ENCODE data around the gene CNTN5.

The CNTN5 gene

DNA sequence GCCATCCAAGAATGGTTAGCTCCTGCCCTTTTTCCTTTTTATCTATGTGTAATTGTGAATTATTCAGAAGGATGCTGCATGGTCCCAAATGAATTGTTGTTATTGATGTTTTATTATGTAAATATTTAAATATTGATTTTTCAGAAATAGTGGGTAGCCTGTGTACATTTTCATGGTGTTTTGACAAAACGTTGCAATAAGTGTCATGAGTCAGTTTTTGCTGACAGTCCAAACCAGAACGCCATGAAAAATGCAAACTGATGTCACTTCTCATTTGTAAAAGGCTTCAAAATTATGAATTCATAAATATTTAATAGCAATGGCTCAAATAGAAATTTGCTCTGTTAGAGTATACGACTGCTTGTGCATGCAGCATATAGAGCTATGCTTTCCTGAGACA is 422.5 kb downstream of the CNTN5 start:
- no peak for DNase-seq
- intact Hi-C loops (cut with DNase I): no loop called here

DNA sequence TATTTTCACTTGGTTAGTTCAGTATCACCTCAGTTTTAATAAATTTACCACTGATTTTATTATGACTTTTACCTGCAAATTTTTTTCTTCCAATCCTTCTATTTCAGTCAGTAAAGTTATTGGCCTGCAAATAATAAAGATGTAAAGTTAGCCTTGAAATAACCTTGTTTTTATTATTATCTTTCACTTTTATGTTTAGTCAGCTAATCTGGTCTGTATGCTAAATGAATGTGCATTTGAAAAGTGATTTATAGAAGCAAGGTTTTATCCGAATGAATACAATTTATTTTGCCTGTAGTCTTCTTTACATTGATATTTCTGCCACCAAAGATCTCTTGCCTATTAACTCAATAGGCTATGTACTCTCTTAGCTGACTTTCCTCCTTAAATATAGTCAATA is 425.7 kb downstream of the CNTN5 start:
- intact Hi-C loops (cut with DNase I): no loop called here
- no peak for DNase-seq

DNA sequence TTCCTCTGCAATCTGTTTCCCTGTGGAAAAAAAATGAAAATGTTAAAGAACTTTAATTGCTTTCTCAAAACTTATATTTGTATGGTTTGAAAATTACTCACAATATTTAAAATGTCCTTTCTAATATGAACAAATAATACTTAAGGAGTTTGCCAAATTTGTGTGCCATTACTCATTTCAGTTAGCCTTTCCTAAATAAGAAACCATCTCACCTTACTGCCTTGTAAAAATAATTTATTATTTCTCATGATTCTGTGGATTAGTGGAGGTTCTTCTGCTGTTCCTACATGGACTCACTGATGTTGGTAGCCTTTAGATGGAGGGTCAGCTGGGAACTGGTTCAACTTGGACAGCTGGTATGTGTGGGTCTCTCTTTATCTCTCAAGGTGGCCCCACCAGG is 428.6 kb downstream of the CNTN5 start:
- no peak for DNase-seq
- intact Hi-C loops (cut with DNase I): no loop called here

DNA sequence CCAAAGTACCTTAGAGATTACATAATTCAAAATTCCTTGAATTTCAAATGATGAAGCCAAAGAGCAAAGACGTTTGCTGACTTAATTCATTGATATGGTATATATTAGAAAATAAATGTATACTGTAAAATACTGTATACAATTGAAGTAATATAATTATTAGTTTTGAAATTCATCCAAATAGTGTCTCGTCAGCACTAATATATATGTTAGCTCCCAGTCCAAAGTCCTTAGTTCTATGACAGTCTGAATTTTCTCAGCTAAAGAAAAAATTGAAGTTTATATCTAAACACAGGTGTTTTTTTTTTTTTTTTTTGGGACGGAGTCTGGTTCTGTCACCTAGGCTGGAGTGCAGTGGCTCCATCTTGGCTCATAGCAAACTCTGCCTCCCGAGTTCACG is 431.3 kb downstream of the CNTN5 start:
- no peak for DNase-seq
- intact Hi-C loops (cut with DNase I): no loop called here

GRCh38 chr11:99461913-99462312 is 441.2 kb downstream of the CNTN5 start:
- DNase-seq: no peak
- intact Hi-C loops (cut with DNase I): no loop called here

DNA sequence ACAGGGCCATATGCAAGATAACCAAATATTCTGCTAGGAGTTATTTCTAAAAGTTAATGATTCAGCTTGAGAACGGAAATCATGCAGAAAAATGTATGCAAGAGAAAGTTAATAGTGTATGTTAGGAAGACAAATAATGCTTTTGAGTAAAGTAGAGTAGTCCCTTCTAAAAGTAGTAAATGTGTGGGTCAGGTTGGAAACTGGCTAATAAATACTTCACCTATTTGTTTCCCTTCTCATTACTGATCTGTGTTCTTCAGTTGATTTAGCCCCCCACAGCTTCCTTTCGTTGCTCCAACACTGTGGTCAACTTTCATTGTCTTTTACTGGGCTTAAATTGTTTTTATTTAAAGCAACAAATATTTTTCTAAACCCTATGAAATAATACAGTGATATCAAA is 444.2 kb downstream of the CNTN5 start:
- intact Hi-C loops (cut with DNase I): no loop called here
- no peak for DNase-seq

DNA sequence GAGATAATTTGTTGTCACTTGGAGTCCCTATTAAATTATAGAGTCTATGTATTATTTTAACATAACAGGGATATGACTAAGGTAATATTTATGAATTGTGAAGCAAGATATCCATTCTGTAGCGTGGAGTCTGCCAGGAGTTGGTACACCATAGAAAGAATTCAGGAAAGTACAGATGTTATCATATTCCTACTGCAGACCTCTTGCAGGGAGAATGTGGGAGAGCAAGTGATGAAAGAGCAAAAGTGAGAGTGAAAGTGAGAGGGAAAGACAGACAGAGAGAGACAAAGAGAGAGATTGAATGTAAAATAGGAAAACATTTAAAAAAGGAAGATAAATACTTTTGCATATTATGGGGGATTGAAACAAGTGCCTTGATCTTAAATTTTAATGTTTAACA is 468.8 kb downstream of the CNTN5 start:
- no peak for DNase-seq
- intact Hi-C loops (cut with DNase I): no loop called here

DNA sequence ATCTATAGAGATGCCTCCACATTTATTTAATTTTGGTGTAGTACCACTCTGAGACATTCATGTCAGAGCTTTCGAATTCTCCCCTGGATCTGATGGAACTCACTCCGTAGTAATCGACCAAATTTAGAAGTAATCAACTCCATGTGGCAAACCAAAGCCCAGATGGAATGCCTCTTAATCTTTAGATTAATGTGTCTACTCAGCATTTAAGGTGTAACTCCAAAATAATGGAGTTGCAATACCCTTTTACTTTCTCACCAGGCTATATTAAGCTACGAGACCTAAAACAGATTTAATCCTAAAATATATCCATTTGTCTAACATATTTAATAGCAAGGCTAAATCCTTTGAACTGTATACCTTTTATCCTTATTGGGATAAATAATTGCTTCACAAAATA is 473.3 kb downstream of the CNTN5 start:
- intact Hi-C loops (cut with DNase I): no loop called here
- no peak for DNase-seq

DNA sequence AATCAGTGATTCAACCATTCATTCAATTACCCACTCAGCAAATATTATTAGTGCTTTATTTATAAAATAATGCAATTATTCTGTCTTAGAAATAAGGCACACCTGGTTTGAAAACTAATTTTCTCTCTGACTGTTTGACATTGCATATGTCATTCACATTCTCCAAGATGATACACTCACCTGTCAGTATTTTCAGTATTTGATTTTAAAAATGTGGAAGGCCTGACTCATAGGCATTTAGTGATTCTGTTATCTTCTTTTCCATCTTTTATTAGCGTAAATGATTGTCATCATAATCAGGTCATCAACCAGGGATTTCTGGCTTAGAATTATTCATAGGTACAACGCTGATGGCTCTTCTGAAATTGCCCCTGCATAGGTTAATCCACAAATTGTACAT is 480.9 kb downstream of the CNTN5 start:
- DNase-seq: no peak

DNA sequence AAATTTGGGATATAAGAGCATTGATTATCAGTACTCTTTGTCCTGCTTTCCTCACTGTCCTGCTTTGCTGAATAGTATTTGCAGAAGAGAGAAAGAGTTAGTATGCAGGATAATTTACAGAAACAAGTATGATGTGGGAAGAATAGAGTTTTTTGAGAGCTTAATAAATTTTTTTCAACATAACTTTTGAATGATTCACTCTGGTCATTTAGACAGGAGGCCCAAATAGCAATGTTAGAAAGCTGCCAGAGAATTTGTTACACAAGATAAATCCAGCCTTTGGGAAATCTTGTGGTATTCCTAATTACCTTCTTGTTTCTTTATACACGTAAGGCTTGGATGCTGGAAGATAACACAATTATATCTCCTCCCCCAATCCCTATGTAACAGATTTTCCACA is 484.6 kb downstream of the CNTN5 start:
- intact Hi-C loops (cut with DNase I): no loop called here
- DNase-seq: no peak

More for the DNA sequence above, 480.9 kb downstream of the CNTN5 start:
- intact Hi-C loops (cut with DNase I): no loop called here

GRCh38 chr11:99505831-99506230 is 485.1 kb downstream of the CNTN5 start:
- intact Hi-C loops (cut with DNase I): no loop called here
- DNase-seq: no peak

DNA sequence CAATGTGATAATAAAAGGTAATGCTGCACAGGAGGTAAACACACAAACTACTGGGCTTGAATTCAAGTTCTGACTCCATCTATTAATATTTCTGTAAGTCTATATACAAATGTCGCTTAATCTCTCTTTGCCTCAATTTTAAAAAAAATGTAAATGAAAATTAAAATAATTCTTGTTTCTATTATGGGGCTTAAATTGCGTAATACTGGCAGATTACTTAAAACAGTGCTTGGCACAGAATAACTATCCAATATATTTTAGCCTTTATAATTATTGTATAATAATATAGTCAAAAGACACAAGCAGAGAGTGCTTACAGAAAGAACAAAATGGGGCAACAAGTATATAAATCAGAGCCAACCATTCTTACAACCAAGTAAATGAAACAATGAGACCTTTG is 489.1 kb downstream of the CNTN5 start:
- intact Hi-C loops (cut with DNase I): no loop called here
- DNase-seq: no peak

DNA sequence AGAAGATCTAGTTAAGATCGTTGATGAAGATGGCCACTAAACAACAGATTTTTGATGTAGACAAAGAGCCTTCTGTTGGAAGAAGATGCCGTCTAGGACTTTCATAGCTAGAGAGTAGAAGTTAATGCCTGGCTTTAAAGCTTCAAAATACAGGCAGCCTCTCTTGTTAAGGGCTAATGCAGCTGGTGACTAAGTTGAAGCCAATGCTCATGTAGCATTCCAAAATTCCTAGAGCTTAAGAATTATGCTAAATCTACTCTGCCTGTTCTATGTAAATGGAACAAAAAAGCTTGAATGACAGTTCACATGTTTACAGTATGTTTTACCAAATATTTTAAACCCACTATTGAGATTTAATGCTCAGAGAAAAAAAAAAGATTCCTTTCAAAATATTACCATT is 492.6 kb downstream of the CNTN5 start:
- DNase-seq: no peak
- intact Hi-C loops (cut with DNase I): no loop called here

DNA sequence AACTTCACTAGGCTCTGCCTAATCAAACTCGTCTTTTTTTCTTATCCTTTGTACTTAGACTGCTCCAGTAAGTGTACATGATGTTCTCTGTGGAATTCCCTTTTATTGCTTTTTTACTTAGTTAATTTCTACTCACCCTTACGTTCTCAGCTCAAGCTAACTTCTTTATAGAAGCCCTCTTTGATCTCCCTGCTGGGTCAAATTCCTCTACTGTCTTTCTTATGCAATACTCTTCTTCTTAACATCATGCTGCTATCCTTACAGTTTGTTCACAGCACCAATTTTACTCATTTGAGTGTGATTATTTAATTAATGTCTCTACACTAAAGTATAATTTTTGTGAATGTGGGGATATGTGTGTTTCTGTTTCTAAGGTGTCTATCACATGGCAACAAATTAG is 498.3 kb downstream of the CNTN5 start:
- intact Hi-C loops (cut with DNase I): no loop called here
- DNase-seq: no peak

GRCh38 chr11:99522467-99523173 is 501.9 kb downstream of the CNTN5 start:
- intact Hi-C loops (cut with DNase I): no loop called here

GRCh38 chr11:99531468-99531867 is 510.7 kb downstream of the CNTN5 start:
- intact Hi-C loops (cut with DNase I): no loop called here
- no peak for DNase-seq

More at GRCh38 chr11:99522467-99523173, 501.9 kb downstream of the CNTN5 start:
- DNase-seq: no peak

- DNase-seq: no peak
- intact Hi-C loops (cut with DNase I): no loop called here
These were observed 514.1 kb downstream of the CNTN5 start for GRCh38 chr11:99534812-99535211.

DNA sequence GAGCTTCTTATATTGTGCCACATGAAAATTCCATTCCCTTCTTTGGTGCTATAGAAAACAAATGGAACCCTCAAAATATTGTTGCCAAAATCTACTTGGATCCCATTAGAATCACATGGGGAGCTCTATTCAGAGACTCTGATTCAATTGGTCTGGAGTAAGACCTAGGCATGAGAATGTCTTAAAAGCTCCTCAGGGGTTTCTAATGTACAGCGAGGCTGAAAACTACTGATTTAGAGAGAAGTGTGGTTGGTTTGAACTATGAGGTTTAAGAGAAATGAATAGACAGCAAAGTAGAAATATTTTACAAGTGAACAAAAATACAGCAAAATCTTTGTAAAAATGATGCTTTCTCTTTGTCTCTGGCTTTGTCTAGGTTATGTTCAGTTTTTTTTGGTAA is 514.7 kb downstream of the CNTN5 start:
- DNase-seq: no peak
- intact Hi-C loops (cut with DNase I): no loop called here

GRCh38 chr11:99535819-99536218 is 515.1 kb downstream of the CNTN5 start:
- intact Hi-C loops (cut with DNase I): no loop called here
- DNase-seq: no peak

- intact Hi-C loops (cut with DNase I): no loop called here
- DNase-seq: no peak
These were observed 516.9 kb downstream of the CNTN5 start for GRCh38 chr11:99537681-99538080.

GRCh38 chr11:99545616-99546015 is 524.9 kb downstream of the CNTN5 start:
- intact Hi-C loops (cut with DNase I): no loop called here
- DNase-seq: no peak

DNA sequence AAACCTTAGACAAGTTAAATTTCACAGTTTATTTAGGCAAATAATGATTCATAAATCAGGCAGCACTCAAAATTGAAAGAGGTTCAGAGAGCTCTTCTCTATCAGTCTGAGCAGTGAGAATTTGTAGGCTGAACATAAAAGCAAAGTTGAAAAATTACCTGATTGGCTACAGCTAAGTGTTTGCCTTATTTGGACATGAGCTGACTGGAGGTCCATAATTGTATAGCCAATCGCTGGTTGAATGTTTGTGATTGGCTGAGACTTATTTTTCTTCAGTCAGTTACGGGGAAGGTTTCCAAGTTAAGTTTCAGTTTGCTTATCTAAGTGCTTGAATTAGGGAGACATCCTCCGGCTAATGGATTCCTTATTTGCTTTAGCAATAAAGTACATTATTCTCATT is 527.5 kb downstream of the CNTN5 start:
- intact Hi-C loops (cut with DNase I): no loop called here
- DNase-seq: no peak

Measured in head of caudate nucleus (tissue), 42 donors.